ENCODE measurements around the gene APBA1. TPM values are rescaled to one million over a fixed set of nuclear protein-coding genes. Genes with fewer than 3 reads are reported as not detected.

The APBA1 gene
- total RNA-seq, 6 experiments from 2014 or later = 17.6 to 25.6 (median 20.7) TPM

DNA sequence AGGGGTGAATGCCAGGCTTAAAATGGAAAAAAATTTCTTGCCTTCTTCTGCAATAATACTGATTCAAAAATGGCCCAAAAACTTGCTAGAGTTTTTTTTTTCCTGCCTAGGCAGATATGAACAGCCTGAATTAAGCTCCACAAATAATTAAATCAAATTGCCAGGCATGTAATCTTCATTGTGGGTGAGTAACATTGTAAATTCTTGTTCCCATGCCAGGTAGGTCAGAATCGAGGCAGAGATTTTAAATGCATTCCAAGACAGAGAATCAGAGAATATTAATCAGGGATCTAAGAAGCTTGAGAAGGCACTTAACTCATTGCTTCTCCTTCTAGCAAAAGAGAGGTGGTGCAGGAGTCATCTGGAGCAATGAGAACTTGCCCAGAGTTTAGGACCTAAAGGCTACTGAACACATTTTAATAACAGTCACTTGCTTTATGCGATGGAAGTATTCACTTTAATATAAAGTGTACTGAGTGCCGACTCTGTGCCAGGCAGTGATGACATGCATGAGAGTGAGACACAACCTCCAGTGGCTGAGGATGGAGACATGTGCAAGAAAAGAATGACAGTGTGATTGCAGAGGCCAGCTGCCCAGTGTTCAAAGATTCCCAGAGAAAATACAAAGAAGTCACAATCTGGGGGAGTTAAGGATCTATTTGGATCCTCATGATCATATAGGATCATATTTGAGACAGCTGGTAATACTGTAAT is 102.3 kb downstream of the APBA1 start:
- peaks cover 56% of the 10 kb centered on the region for H3K4me1 Mint-ChIP-seq (ENCODE audit: low read depth)
- H3K4me3 Mint-ChIP-seq = peak overlapping the region; percentile 53
- TF ChIP-seq, protein P1, sequence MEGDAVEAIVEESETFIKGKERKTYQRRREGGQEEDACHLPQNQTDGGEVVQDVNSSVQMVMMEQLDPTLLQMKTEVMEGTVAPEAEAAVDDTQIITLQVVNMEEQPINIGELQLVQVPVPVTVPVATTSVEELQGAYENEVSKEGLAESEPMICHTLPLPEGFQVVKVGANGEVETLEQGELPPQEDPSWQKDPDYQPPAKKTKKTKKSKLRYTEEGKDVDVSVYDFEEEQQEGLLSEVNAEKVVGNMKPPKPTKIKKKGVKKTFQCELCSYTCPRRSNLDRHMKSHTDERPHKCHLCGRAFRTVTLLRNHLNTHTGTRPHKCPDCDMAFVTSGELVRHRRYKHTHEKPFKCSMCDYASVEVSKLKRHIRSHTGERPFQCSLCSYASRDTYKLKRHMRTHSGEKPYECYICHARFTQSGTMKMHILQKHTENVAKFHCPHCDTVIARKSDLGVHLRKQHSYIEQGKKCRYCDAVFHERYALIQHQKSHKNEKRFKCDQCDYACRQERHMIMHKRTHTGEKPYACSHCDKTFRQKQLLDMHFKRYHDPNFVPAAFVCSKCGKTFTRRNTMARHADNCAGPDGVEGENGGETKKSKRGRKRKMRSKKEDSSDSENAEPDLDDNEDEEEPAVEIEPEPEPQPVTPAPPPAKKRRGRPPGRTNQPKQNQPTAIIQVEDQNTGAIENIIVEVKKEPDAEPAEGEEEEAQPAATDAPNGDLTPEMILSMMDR (IDR thresholded peaks at IDR 0.05) = no peak
- peak overlapping the region; percentile 68 for H3K27ac Mint-ChIP-seq
- no peaks in the 10 kb centered on the region for H3K9me3 Mint-ChIP-seq
- peak; percentile 89 for DNase-seq
- H3K27me3 Mint-ChIP-seq (ENCODE audit: insufficient read depth) = no peaks in the 10 kb centered on the region
- no peaks in the 10 kb centered on the region for H3K36me3 Mint-ChIP-seq (ENCODE audit: low read depth)

DNA sequence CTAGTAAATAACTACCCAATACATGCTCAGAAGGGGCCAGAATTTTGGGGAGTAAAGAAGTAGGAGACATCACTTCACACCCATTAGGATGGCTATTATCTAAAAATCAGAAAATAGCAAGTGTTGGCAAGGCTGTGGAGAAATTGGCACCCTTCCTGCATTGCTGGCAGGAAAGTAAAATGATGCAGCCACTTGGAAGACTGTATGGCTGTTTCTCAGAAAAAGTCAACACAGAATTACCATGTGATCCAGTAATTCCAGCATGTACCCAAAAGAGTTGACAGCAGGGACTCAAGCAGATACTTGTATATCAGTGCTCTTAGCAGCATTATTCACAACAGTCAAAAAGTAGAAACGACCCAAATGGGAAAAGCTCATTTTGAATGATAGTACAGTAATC is 107.6 kb downstream of the APBA1 start:
- peaks cover 10% of the 10 kb centered on the region for H3K4me1 Mint-ChIP-seq (ENCODE audit: low read depth)
- DNase-seq = no peak
- H3K9me3 Mint-ChIP-seq = no peaks in the 10 kb centered on the region
- TF ChIP-seq, protein P1 (IDR thresholded peaks at IDR 0.05) = no peak
- H3K4me3 Mint-ChIP-seq = no peak overlapping the region
- no peaks in the 10 kb centered on the region for H3K36me3 Mint-ChIP-seq (ENCODE audit: low read depth)
- H3K27me3 Mint-ChIP-seq (ENCODE audit: insufficient read depth) = no peaks in the 10 kb centered on the region; the same call in 1 of the 2 replicates
- no peak overlapping the region for H3K27ac Mint-ChIP-seq

DNA sequence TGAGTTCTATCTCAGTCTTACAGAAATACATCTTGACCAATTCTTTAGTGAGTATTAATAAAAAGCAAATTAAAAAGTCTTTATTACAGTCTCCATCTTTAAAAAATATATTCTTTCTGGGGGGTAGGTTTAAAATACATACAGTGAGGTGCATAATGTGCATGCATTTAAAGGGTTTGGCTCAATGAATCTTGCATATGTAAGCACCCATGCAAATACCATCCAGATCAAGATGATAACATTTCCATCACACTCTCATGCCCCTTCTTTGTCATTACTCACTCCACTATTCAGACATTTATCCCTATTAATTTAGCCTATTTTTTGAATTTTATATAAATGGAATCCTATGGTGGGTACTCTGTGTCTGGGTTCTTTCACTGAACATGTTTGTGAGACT is 113.0 kb downstream of the APBA1 start:
- TF ChIP-seq, protein P1 (IDR thresholded peaks at IDR 0.05) = no peak
- Mint-ChIP-seq H3K27me3 (ENCODE audit: insufficient read depth) (no peaks in the 10 kb centered on the region; the same call in 1 of the 2 replicates), H3K9me3 (no peaks in the 10 kb centered on the region)

DNA sequence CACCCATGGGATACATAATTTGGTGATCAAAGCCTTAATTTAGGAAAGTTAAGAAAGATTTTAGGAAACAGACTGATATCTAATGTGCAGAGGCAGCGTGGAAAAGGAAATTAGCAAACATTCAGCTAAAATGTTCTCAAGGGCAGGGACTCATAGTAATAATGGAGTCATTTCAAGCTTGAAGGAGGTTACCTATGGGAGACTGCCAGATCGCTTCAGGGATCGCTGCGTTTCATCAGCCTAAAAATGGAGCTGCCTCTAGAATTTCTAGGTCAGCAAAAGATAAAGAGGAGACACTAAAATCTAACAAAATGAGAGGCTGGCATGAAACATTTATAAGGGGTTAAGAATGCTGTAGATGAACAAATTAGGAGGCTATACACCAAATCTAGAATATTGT is 115.5 kb downstream of the APBA1 start:
- Mint-ChIP-seq H3K9me3 (no peaks in the 10 kb centered on the region), H3K27me3 (ENCODE audit: insufficient read depth) (no peaks in the 10 kb centered on the region; the same call in 1 of the 2 replicates), H3K27ac (no peak overlapping the region)

More for the DNA sequence above, 113.0 kb downstream of the APBA1 start:
- H3K4me1 Mint-ChIP-seq (ENCODE audit: low read depth) = peaks cover 18% of the 10 kb centered on the region
- no peak overlapping the region for H3K27ac Mint-ChIP-seq
- no peaks in the 10 kb centered on the region for H3K36me3 Mint-ChIP-seq (ENCODE audit: low read depth)
- DNase-seq = no peak
- H3K4me3 Mint-ChIP-seq = no peak overlapping the region

DNA sequence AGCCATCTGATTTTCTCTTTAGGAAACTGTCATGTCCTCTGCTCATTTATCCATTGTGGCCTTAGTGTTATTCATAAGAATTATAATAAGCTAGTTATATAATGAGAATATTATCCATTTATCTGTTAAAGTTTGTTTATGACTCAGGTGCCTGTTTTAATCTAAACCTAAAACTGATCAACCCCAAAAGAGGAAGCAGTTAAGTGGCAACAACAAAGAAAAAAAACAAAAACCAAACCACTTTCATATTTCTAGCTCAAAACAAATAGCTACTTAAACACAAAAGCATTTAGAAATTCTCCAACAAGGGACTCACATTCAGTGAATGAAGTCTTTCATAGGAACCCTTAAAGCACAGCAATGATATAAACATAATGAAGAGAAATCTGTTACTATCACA is 116.4 kb downstream of the APBA1 start:
- no peak for DNase-seq
- Mint-ChIP-seq H3K4me1 (ENCODE audit: low read depth) (peaks cover 18% of the 10 kb centered on the region), H3K9me3 (no peaks in the 10 kb centered on the region), H3K36me3 (ENCODE audit: low read depth) (no peaks in the 10 kb centered on the region), H3K27me3 (ENCODE audit: insufficient read depth) (no peaks in the 10 kb centered on the region; the same call in 1 of the 2 replicates), H3K27ac (no peak overlapping the region), H3K4me3 (no peak overlapping the region)
- TF ChIP-seq, protein P1 (IDR thresholded peaks at IDR 0.05) = no peak

More for the DNA sequence above, 115.5 kb downstream of the APBA1 start:
- Mint-ChIP-seq H3K36me3 (ENCODE audit: low read depth) (no peaks in the 10 kb centered on the region), H3K4me3 (no peak overlapping the region), H3K4me1 (ENCODE audit: low read depth) (peaks cover 18% of the 10 kb centered on the region)
- TF ChIP-seq, protein P1 (IDR thresholded peaks at IDR 0.05) = no peak
- no peak for DNase-seq

Data from HFFc6 (cell line).